MM.1S (cell line): ENCODE data around the gene MAML3.

Experiments
- DNase-seq: peaks from one replicate; pipeline ENCODE4 v3.0.0-alpha.2; 2015
- H2AFZ ChIP-seq: fragments of 300-600 bp; sonication (generic); 2 replicates; pipeline ENCODE4 v1.6.0; 2016; ENCODE audit warnings: antibody characterized with exemption, low read length
- H3F3A ChIP-seq: fragments of 300-600 bp; sonication (generic); 2 replicates; pipeline ENCODE4 v1.6.1; 2016; ENCODE audit warnings: mild to moderate bottlenecking, antibody characterized with exemption, low read length, moderate library complexity, mixed read lengths; ENCODE audit not compliant: insufficient read depth
- H3K27ac ChIP-seq: fragments of 300-600 bp; sonication (generic); 2 replicates; pipeline ENCODE4 v1.5.1; 2016; ENCODE audit warnings: mild to moderate bottlenecking, low read length
- H3K27me3 ChIP-seq: fragments of 300-600 bp; sonication (generic); replicated peaks from 2 replicates; pipeline ENCODE4 v1.6.0; 2016; ENCODE audit warnings: low read length; ENCODE audit not compliant: insufficient read depth
- H3K36me3 ChIP-seq: fragments of 300-600 bp; sonication (generic); replicated peaks from 2 replicates; pipeline ENCODE4 v1.6.1; 2016; ENCODE audit warnings: mild to moderate bottlenecking, low read length, mixed read lengths; ENCODE audit not compliant: insufficient read depth
- H3K4me1 ChIP-seq: fragments of 300-600 bp; sonication (generic); 2 replicates; pipeline ENCODE4 v1.6.1; 2016; ENCODE audit warnings: low read length, mixed read lengths
- H3K4me2 ChIP-seq: fragments of 300-600 bp; sonication (generic); 2 replicates; pipeline ENCODE4 v1.6.0; 2016; ENCODE audit warnings: low read depth, low read length
- H3K4me3 ChIP-seq: fragments of 300-600 bp; sonication (generic); 2 replicates; pipeline ENCODE4 v1.5.1; 2016; ENCODE audit warnings: low read length, mixed read lengths
- H3K79me2 ChIP-seq: fragments of 300-600 bp; sonication (generic); 2 replicates; pipeline ENCODE4 v1.6.1; 2016; ENCODE audit warnings: mixed run types, low read length, mixed read lengths
- H3K9ac ChIP-seq: fragments of 300-600 bp; sonication (generic); 2 replicates; pipeline ENCODE4 v1.6.1; 2016; ENCODE audit warnings: low read length, mixed read lengths
- H3K9me2 ChIP-seq: fragments of 300-600 bp; sonication (generic); replicated peaks from 2 replicates; pipeline ENCODE4 v1.6.1; 2016; ENCODE audit warnings: mild to moderate bottlenecking, low read length, mixed read lengths; ENCODE audit not compliant: insufficient read depth
- H3K9me3 ChIP-seq: fragments of 300-600 bp; sonication (generic); replicated peaks from 2 replicates; pipeline ENCODE4 v1.6.1; 2016; ENCODE audit warnings: mild to moderate bottlenecking, low read length, mixed read lengths; ENCODE audit not compliant: insufficient read depth
- H4K20me1 ChIP-seq: fragments of 300-600 bp; sonication (generic); 2 replicates; pipeline ENCODE4 v1.6.1; 2016; ENCODE audit warnings: mild to moderate bottlenecking, low read length, moderate library complexity, mixed read lengths; ENCODE audit not compliant: insufficient read depth
- EZH2 ChIP-seq: fragments of 300-600 bp; sonication (generic); optimal IDR thresholded peaks from 2 replicates; pipeline ENCODE3; 2017; ENCODE audit warnings: low read depth, mild to moderate bottlenecking, antibody characterized with exemption, low read length, mixed read lengths
- EZH2phosphoT487 ChIP-seq: fragments of 300-600 bp; sonication (generic); IDR thresholded peaks from 2 replicates; pipeline ENCODE4 v1.6.1; 2018; ENCODE audit warnings: antibody characterized with exemption, low read length
- TF ChIP-seq, protein P1 (sequence below): fragments of 300-600 bp; sonication (generic); IDR thresholded peaks from 2 replicates; pipeline ENCODE4 v1.5.1; 2016; ENCODE audit warnings: antibody characterized with exemption, low read length, mixed read lengths

MAML3 gene

DNA sequence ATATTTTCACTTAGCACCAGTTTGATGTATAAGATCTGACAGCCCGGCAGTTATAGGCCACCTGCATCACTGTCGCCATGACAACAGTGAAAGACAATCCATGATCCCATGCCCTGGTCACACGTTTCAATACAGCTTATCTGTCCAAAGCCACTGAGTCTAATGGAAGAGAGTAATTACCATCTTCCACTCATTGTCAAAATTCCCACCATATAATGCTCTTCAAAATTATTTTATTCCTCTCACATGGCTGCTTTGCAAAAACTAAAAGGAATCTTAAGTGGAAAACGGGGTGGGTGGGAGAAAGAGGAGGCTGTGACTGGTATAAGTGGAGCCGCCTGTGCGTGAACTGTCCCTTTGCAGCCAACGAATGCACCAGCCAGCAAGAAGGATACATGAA is 44.2 kb downstream of the MAML3 start:
- Histone ChIP-seq H4K20me1 (no peaks in the 10 kb centered on the region), H3K9me3 (no peaks in the 10 kb centered on the region), H3K27ac (no peak overlapping the region), H3K9me2 (no peaks in the 10 kb centered on the region), H3K4me3 (no peak overlapping the region), H3K79me2 (no peaks in the 10 kb centered on the region), H3K9ac (no peak overlapping the region), H2AFZ (no peak overlapping the region), H3F3A (no peaks in the 10 kb centered on the region; the same call in 1 of the 2 replicates), H3K27me3 (peaks cover 60% of the 10 kb centered on the region), H3K36me3 (no peaks in the 10 kb centered on the region), H3K4me1 (peaks cover 2% of the 10 kb centered on the region; the same call in 1 of the 2 replicates), H3K4me2 (no peak overlapping the region)
- TF ChIP-seq, protein P1, sequence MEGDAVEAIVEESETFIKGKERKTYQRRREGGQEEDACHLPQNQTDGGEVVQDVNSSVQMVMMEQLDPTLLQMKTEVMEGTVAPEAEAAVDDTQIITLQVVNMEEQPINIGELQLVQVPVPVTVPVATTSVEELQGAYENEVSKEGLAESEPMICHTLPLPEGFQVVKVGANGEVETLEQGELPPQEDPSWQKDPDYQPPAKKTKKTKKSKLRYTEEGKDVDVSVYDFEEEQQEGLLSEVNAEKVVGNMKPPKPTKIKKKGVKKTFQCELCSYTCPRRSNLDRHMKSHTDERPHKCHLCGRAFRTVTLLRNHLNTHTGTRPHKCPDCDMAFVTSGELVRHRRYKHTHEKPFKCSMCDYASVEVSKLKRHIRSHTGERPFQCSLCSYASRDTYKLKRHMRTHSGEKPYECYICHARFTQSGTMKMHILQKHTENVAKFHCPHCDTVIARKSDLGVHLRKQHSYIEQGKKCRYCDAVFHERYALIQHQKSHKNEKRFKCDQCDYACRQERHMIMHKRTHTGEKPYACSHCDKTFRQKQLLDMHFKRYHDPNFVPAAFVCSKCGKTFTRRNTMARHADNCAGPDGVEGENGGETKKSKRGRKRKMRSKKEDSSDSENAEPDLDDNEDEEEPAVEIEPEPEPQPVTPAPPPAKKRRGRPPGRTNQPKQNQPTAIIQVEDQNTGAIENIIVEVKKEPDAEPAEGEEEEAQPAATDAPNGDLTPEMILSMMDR = no peak
- TF ChIP-seq EZH2phosphoT487 = no peak
- TF ChIP-seq EZH2 = no peak
- DNase-seq = no peak

DNA sequence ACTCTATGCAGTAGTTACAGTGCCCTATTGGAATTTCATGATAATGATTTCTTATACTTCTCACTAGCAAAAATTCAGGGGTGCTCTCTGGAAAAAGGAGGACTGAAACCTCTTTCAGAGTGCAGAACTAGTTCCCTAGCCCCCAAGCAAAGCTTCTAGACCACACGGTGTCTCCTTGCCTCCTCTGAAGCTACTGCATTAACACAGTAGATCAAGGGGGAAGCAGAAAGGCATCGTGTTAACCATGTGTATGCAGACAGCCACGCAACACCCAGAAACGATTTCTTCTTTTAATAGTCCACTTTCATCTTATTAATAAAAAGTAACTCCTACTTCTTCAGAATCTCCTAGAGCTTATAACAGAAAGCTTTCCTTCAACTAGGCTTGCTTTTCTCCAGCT is 44.7 kb downstream of the MAML3 start:
- H3K27me3 ChIP-seq = peaks cover 55% of the 10 kb centered on the region
- no peaks in the 10 kb centered on the region for H3K79me2 ChIP-seq
- no peaks in the 10 kb centered on the region for H3F3A ChIP-seq
- TF ChIP-seq, protein P1 = no peak
- no peak for TF ChIP-seq EZH2phosphoT487
- TF ChIP-seq EZH2 = no peak
- no peaks in the 10 kb centered on the region for H4K20me1 ChIP-seq
- no peak overlapping the region for H3K9ac ChIP-seq
- no peak for DNase-seq
- H3K4me2 ChIP-seq = no peak overlapping the region
- no peak overlapping the region for H2AFZ ChIP-seq
- H3K4me3 ChIP-seq = no peak overlapping the region
- H3K36me3 ChIP-seq = no peaks in the 10 kb centered on the region
- H3K9me3 ChIP-seq = no peaks in the 10 kb centered on the region
- no peak overlapping the region for H3K27ac ChIP-seq
- no peaks in the 10 kb centered on the region for H3K4me1 ChIP-seq
- no peaks in the 10 kb centered on the region for H3K9me2 ChIP-seq

DNA sequence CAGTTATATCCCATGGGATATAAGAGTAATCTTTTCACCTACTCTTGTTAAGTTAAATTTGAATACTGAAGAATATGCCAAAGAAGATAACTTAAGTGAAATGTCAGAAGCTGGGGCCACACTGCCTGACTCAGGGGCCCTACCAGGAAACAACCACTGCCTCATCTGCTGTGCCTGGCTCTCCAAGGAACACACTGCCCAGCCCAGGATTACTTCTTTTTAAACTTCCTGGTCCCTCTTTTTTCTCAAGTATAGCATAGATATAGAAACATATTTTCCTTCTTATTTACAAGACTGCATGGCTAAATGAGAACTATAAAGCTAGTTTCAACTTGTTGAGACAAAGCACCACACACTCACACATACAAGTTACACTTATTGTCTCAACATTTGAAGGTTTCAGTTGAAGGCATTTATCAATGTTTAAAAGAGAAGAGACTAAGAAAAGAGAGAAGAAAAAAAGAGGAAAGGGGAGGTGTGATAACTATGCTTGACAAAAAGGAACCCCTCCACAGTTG is 45.2 kb downstream of the MAML3 start:
- DNase-seq = no peak
- Histone ChIP-seq H3K9me2 (no peaks in the 10 kb centered on the region), H2AFZ (no peak overlapping the region), H3K27me3 (peaks cover 50% of the 10 kb centered on the region), H3K4me3 (no peak overlapping the region), H3F3A (no peaks in the 10 kb centered on the region), H3K4me2 (no peak overlapping the region), H4K20me1 (no peaks in the 10 kb centered on the region), H3K9me3 (no peaks in the 10 kb centered on the region), H3K4me1 (no peaks in the 10 kb centered on the region), H3K79me2 (no peaks in the 10 kb centered on the region), H3K27ac (no peak overlapping the region), H3K36me3 (no peaks in the 10 kb centered on the region), H3K9ac (no peak overlapping the region)
- TF ChIP-seq EZH2phosphoT487 (no peak), EZH2 (no peak)
- TF ChIP-seq, protein P1 = no peak
